ENCODE results near the gene ELF2. TPM values are rescaled to one million over a fixed set of nuclear protein-coding genes. Genes with fewer than 3 reads are reported as not detected.
A peak's percentile ranks its signal among the peaks of the same experiment; 100 is the strongest.
"Not testable (repeated sequence)": the region's sequence is repeated elsewhere in the genome, so short reads cannot be mapped to it uniquely, and the experiment has no call there.

The ELF2 gene
- total RNA-seq, result 10 to 100 TPM; 25.1 to 25.6 TPM

DNA sequence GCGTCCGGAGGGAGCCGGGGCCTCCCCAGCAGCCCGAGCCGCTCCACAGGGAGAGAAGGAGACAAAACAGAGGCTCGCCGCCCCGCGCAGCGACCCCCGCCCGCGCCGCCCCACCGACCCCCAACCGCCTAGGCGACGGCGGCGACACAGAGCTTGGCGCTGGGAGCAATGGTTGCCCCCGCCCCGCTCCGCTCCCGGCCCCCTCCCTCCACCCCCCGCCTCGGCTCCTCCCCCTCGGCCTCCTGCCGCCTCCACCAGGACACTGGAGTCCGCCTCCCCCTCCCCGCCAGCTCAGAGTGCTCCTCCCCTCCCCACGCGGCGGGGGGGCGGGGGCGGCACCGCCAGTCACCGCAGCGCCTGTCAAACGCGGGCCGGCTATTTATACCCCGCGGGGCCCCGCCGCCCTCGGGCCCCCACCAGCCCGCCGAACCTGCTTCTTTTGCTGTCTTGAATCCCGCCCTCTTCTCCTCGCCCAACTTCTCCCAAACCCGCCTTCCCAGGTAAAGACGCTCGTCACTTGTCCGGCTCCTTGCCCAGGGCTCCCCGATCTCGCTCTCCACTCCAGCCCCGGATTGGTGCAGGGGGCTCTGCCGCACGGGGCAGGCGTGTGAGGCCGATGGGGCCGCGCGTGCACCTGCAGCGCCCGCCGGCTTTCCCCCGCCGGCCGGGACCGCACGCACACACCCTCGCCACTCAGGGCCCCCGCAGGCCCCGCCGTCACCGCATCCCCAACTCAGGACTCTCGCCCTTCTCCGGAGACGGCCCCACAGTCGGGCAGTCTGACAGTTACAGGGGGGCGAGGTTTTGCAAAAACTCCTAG, at the start of gene ELF2:
Gene ELF2 (minus strand): TSS at position 170 of the 820 bp plus-strand sequence. CDS start 39,517 bp downstream, outside the sequence.
- Mint-ChIP-seq H3K36me3 (ENCODE audit: low read depth) (no peaks in the 10 kb centered on the region), H3K9me3 (no peaks in the 10 kb centered on the region), H3K27ac (peak within 1 kb of the TSS; percentile 73), H3K4me1 (ENCODE audit: low read depth) (peaks cover 16% of the 10 kb centered on the region), H3K27me3 (ENCODE audit: low read depth) (peaks cover 5% of the 10 kb centered on the region), H3K4me3 (peak within 1 kb of the TSS; percentile 84)
- peak; percentile 88 for DNase-seq
- intact Hi-C loops (cut with micrococcal nuclease), result loop anchor here (1.0 to 10.0 kb wide), 9 partner anchors 124 to 1348 kb away; partner anchors contain the start of genes ELMOD2, MAML3, NAA15 and NOCT
- CTCF ChIA-PET, result interaction anchor here (0.9 to 1.2 kb wide), 3 partner anchors 10 to 147 kb away, joined by 3 to 4 read pairs (median 4); no protein-coding TSS in a partner anchor

DNA sequence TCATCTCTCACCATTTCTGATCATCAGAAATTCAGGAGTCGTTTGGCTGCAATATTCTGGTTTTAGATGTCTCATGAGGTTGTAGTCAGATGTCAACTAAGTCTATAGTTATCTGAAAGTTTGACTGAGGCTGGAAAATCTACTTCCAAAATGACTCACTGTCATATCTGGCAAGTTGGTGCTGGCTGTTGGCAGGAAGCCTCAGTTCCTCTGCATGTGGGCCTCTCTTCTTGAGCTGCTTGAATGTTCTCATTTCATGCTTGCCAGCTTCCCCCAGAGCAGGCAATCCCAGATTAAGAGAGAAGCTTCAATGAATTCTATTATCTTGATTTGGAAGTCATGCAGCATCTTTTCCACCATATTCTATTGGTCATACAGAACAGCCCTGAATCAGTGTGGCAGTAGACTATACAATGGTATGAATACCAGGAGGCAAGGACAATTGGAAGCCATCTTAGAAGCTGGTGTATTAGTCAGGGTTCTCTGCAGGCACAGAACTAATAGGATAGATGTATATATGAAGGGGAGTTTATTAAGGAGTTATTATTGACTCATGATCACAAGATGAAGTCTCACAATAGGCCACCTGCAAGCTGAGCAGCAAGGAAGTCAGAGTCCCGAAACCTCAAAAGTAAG, 46.8 kb upstream of the ELF2 start:
- Mint-ChIP-seq H3K4me3 (no peak overlapping the region), H3K9me3 (no peaks in the 10 kb centered on the region), H3K27ac (no peak overlapping the region), H3K4me1 (ENCODE audit: low read depth) (peaks cover 15% of the 10 kb centered on the region), H3K27me3 (ENCODE audit: low read depth) (no peaks in the 10 kb centered on the region), H3K36me3 (ENCODE audit: low read depth) (no peaks in the 10 kb centered on the region)
- CTCF ChIA-PET, result interaction anchor here (0.6 to 1.7 kb wide), 7 partner anchors 8 to 144 kb away, joined by 3 to 8 read pairs (median 3); partner anchors contain the start of gene NAA15
- intact Hi-C loops (cut with micrococcal nuclease), result loop anchor here (1.0 to 2.0 kb wide), 2 partner anchors 43 to 45 kb away; no protein-coding TSS in a partner anchor
- DNase-seq, result peak; percentile 52

DNA sequence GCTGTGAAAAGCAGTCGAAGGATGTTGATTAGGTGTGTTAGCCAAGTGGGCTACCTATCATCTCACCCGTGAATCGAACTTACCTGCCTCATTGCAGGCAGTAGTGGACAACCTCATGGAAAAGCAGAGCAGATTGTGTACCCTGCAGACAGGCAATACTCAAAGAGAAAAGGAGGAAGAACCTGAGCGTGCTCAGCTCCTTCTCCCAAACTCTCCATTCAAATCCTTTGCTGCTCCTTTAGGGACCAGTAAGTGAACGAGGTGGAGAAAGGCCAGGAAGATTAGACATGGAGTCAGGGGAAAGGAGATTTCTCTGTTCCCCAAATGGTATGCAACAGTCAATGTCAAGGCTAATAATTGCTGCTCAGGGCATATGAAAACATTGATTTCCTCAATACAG, 45.2 kb upstream of the ELF2 start:
- no peaks in the 10 kb centered on the region for H3K36me3 Mint-ChIP-seq (ENCODE audit: low read depth)
- H3K9me3 Mint-ChIP-seq, result no peaks in the 10 kb centered on the region
- no peaks in the 10 kb centered on the region for H3K27me3 Mint-ChIP-seq (ENCODE audit: low read depth)
- CTCF ChIA-PET, result no interaction called here
- intact Hi-C loops (cut with micrococcal nuclease), result loop anchor here (2.0 kb wide), 1 partner anchor 43 kb away; no protein-coding TSS in a partner anchor
- no peak overlapping the region for H3K27ac Mint-ChIP-seq
- peaks cover 15% of the 10 kb centered on the region for H3K4me1 Mint-ChIP-seq (ENCODE audit: low read depth)
- no peak overlapping the region for H3K4me3 Mint-ChIP-seq
- DNase-seq, result no peak

DNA sequence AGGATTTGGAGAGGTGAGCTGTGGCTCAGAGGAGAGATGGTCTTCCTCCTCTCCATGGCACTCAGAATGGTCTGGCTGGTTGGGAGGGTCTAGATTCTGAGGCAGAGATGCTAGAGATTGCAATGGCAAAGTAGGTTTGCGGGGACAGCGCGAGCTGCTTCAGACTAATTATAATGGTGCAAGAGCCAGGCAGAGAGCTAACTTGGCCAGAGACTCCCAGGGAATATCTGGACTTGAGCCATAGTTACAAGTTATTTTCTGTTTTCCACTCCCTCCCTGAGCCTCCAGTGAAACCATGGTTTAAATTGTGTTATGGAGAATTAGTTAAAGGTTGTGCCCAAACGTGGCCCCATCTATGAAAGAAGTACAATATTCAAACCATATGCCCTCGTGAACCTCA, 44.7 kb upstream of the ELF2 start:
- CTCF ChIA-PET, result no interaction called here
- no peak overlapping the region for H3K27ac Mint-ChIP-seq
- H3K27me3 Mint-ChIP-seq (ENCODE audit: low read depth), result no peaks in the 10 kb centered on the region
- intact Hi-C loops (cut with micrococcal nuclease), result loop anchor here (2.0 kb wide), 1 partner anchor 43 kb away; no protein-coding TSS in a partner anchor
- peaks cover 15% of the 10 kb centered on the region for H3K4me1 Mint-ChIP-seq (ENCODE audit: low read depth)
- no peak overlapping the region for H3K4me3 Mint-ChIP-seq
- no peaks in the 10 kb centered on the region for H3K9me3 Mint-ChIP-seq
- no peaks in the 10 kb centered on the region for H3K36me3 Mint-ChIP-seq (ENCODE audit: low read depth)
- DNase-seq, result no peak

DNA sequence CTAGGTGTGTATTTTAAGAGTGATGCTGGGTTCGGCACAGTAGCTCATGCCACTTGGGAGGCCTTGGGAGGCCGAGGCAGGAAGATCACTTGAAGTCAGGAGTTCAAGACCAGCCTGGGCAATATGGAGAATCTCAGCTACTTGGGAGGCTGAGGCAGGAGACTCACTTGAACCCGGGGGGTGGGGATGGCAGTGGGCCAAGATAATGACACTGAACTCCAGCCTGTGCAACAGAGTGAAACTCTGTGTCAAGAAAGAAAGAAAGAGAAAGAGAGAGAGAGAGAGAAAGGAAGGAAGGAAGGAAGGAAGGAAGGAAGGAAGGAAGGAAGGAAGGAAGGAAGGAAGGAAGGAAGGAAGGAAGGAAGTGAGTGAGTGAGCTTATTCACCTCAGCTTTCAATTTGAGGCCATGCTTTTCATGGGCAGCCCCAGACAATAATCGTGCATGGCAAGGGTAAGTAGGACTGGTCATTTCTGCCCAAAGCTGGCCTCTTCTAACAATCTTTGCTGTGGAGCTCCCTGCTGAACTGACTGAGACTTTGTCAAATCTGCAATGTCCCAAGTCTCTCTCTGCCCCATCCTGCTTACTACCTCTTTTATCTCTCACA, 42.5 kb upstream of the ELF2 start:
- Mint-ChIP-seq H3K9me3 (no peaks in the 10 kb centered on the region), H3K36me3 (ENCODE audit: low read depth) (no peaks in the 10 kb centered on the region), H3K27me3 (ENCODE audit: low read depth) (no peaks in the 10 kb centered on the region), H3K4me1 (ENCODE audit: low read depth) (peaks cover 16% of the 10 kb centered on the region), H3K4me3 (no peak overlapping the region), H3K27ac (no peak overlapping the region)
- intact Hi-C loops (cut with micrococcal nuclease), result no loop called here
- CTCF ChIA-PET, result interaction anchor here (0.6 to 1.5 kb wide), 4 partner anchors 8 to 120 kb away, joined by 3 to 4 read pairs (median 3); no protein-coding TSS in a partner anchor
- DNase-seq, result no peak

DNA sequence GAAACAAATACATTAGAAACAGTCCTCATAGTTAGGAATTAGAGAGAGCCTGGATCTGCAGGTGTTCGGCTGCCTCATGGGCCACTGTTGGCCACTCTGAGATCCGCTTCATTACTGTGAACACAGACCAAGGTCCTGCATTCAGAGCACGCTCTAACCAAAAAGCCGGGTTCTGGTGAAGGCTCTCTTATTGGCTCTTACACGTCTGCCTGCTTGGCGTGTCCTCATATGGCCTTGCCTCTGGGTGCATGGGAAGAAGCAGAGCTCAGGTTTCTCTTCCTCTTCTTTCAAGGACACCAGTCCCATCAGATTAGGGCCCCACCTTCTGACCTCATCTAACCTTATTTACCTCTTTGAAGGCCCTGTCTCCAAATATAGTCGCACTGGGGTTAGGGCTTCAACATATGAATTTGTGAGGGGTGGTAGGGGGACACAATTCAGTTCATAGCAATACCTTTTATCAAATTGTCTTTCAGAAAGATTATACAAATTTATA, 37.1 kb upstream of the ELF2 start:
- no peak for DNase-seq
- Mint-ChIP-seq H3K36me3 (ENCODE audit: low read depth) (no peaks in the 10 kb centered on the region), H3K27me3 (ENCODE audit: low read depth) (no peaks in the 10 kb centered on the region), H3K27ac (no peak overlapping the region), H3K9me3 (no peaks in the 10 kb centered on the region), H3K4me1 (ENCODE audit: low read depth) (peaks cover 3% of the 10 kb centered on the region), H3K4me3 (no peak overlapping the region)
- CTCF ChIA-PET, result interaction anchor here (0.6 kb wide), 1 partner anchor 12 kb away, joined by 7 read pairs; no protein-coding TSS in a partner anchor
- intact Hi-C loops (cut with micrococcal nuclease), result no loop called here

DNA sequence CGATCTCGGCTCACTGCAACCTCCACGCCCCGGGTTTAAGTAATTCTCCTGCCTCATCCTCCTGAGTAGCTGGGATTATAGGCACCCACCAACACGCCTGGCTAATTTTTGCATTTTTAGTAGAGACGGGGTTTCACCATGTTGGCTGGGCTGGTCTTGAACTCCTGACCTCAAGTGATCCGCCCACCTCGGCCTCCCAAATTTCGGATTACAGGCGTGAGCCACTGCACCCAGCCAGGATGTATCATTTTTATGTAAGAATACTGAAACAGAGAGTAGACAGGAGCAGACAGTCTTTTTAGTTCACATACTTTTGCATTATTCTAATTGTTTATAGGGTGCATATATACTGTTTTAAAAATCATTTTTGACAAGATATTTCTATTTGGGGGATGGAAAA, 36.6 kb upstream of the ELF2 start:
- CTCF ChIA-PET, H3K9me3 Mint-ChIP-seq: not testable (repeated sequence)

DNA sequence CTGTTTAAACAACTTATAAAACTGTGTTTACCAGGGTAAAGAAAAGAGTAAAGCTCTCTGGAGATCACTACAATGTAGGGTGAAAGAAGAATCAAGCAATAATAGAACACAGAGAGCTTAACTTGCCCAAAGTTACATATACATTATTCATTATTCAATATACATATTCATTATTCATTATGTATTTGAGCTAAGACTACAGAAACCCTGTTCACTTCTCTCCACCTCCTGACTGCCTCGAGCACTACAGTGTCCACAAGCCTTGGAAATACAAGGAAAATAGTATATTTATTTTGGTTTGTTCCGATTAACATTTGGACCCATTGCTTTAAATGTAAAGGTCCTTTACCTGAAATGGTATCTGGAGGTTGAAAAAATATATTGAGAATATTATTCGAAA, 35.9 kb upstream of the ELF2 start:
- Mint-ChIP-seq H3K4me3 (no peak overlapping the region), H3K36me3 (ENCODE audit: low read depth) (no peaks in the 10 kb centered on the region), H3K27me3 (ENCODE audit: low read depth) (no peaks in the 10 kb centered on the region), H3K9me3 (no peaks in the 10 kb centered on the region), H3K27ac (no peak overlapping the region), H3K4me1 (ENCODE audit: low read depth) (peaks cover 3% of the 10 kb centered on the region)
- intact Hi-C loops (cut with micrococcal nuclease), result no loop called here
- DNase-seq, result no peak
- CTCF ChIA-PET, result no interaction called here

More for the DNA sequence above, 36.6 kb upstream of the ELF2 start:
- intact Hi-C loops (cut with micrococcal nuclease); DNase-seq; H3K4me3 Mint-ChIP-seq; H3K4me1 Mint-ChIP-seq (ENCODE audit: low read depth); H3K27me3 Mint-ChIP-seq (ENCODE audit: low read depth); H3K27ac Mint-ChIP-seq; H3K36me3 Mint-ChIP-seq (ENCODE audit: low read depth): not testable (repeated sequence)

DNA sequence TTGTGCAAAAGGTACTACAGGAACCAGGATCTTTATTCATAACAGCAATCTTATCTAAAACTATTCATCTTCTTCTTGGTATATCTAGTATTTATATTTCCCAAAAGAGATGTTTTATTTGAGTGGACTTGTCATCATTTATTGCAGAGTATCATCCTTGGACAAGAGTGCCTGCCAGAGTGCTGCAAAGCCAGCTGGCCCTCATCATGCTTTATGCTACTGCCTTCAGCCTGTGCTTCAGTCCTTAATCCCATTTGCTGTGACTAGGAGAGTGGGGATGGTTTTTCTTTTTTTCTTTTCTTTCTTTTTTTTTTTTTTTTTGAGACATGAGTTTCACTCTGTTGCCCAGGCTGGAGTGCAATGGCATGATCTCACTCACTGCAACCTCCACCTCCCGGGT, 33.5 kb upstream of the ELF2 start:
- intact Hi-C loops (cut with micrococcal nuclease), result no loop called here
- Mint-ChIP-seq H3K4me3 (no peak overlapping the region), H3K4me1 (ENCODE audit: low read depth) (peaks cover 3% of the 10 kb centered on the region), H3K27me3 (ENCODE audit: low read depth) (no peaks in the 10 kb centered on the region), H3K36me3 (ENCODE audit: low read depth) (no peaks in the 10 kb centered on the region), H3K9me3 (no peaks in the 10 kb centered on the region), H3K27ac (no peak overlapping the region)
- no peak for DNase-seq
- CTCF ChIA-PET, result no interaction called here

DNA sequence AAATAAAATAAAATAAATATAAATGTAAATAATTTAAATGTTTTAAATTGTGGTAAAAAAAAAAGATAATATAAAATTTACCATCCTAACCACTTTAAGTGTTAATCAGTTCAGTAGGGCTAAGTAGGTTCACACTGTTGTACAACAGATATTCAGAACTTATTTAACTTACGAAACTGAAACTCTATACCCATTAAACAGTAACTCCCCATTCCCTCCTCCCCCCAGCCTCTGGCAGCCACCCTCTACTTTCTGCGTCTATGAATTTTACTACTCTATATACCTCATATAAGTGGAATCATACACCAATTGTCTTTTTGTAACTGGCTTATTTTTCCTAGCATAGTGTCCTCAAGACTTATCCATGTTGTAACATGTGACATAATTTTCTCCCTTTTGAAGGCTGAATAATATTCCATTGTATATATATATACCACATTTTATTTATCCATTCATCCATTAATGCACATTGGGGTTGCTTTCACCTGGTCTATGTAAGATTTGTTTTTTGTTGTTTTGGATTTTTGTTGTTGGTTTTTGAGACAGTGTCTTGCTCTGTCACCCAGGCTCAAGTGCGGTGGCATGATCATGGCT, 32.5 kb upstream of the ELF2 start:
- CTCF ChIA-PET, result interaction anchor here (0.6 kb wide), 1 partner anchor 70 kb away, joined by 3 read pairs; no protein-coding TSS in a partner anchor
- H3K36me3 Mint-ChIP-seq (ENCODE audit: low read depth), result no peaks in the 10 kb centered on the region
- no peak for DNase-seq
- H3K27ac Mint-ChIP-seq, result no peak overlapping the region
- H3K9me3 Mint-ChIP-seq, result no peaks in the 10 kb centered on the region
- no peaks in the 10 kb centered on the region for H3K27me3 Mint-ChIP-seq (ENCODE audit: low read depth)
- H3K4me3 Mint-ChIP-seq, result no peak overlapping the region
- intact Hi-C loops (cut with micrococcal nuclease), result no loop called here
- peaks cover 1% of the 10 kb centered on the region for H3K4me1 Mint-ChIP-seq (ENCODE audit: low read depth)

DNA sequence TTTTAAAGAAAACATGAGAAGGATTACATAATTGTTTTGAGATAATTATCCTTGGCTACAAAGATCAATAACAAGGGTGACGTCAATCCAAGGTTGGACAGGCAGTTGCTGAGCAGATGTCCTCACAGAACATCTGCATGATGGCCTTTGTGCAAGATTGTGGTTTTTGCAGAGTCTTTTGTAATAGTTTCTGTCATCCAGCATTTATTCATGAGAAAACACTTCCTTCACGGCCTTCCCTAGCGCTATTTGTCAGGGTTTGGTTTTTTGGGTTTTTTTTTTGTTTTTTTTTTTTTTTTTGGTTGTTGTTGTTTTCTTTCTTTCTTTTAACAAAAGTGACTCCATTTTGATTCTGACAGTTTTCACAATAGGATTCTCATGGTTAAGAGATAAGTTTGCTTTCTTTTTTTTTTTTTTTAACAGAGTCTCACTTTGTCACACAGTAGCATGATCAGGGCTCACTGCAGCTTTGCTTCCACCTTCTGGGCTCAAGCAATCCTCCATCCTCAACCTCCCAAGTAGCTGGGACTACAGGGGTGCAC, 31.5 kb upstream of the ELF2 start:
- no peaks in the 10 kb centered on the region for H3K36me3 Mint-ChIP-seq (ENCODE audit: low read depth)
- intact Hi-C loops (cut with micrococcal nuclease), result no loop called here
- CTCF ChIA-PET, result interaction anchor here (0.6 kb wide), 1 partner anchor 71 kb away, joined by 3 read pairs; no protein-coding TSS in a partner anchor
- H3K27ac Mint-ChIP-seq, result no peak overlapping the region
- no peak for DNase-seq
- H3K4me3 Mint-ChIP-seq, result no peak overlapping the region
- H3K27me3 Mint-ChIP-seq (ENCODE audit: low read depth), result no peaks in the 10 kb centered on the region
- no peaks in the 10 kb centered on the region for H3K4me1 Mint-ChIP-seq (ENCODE audit: low read depth)
- no peaks in the 10 kb centered on the region for H3K9me3 Mint-ChIP-seq

Measured in activated naive CD4-positive, alpha-beta T cell treated with anti-CD3 and anti-CD28 coated beads for 36 hours (primary cell).